OCI-LY1 (cell line): ENCODE results near the gene STK11.

Experiments
- H2AFZ ChIP-seq: fragments of 200-600 bp; sonication (generic), shearing (Covaris generic); 2 replicates; pipeline ENCODE4 v1.6.0; 2014; ENCODE audit warnings: antibody characterized with exemption, mild to moderate bottlenecking, low read length
- H3F3A ChIP-seq: fragments of 200-600 bp; sonication (generic), shearing (Covaris generic); 2 replicates; pipeline ENCODE4 v1.6.0; 2014; ENCODE audit warnings: mild to moderate bottlenecking, antibody characterized with exemption, low read length, moderate library complexity; ENCODE audit not compliant: insufficient read depth
- H3K27ac ChIP-seq: fragments of 200-600 bp; sonication (generic); 2 replicates; pipeline ENCODE4 v1.5.1; 2014; ENCODE audit warnings: low read length, mixed run types, mild to moderate bottlenecking, low read depth; ENCODE audit not compliant: poor library complexity, severe bottlenecking
- H3K27me3 ChIP-seq: fragments of 200-600 bp; sonication (generic); 2 replicates; pipeline ENCODE4 v1.6.0; 2014; ENCODE audit warnings: antibody characterized with exemption, mild to moderate bottlenecking, low read length, moderate library complexity; ENCODE audit not compliant: insufficient read depth
- H3K36me3 ChIP-seq: fragments of 200-600 bp; sonication (generic); 2 replicates; pipeline ENCODE4 v1.6.1; 2014; ENCODE audit warnings: mild to moderate bottlenecking, antibody characterized with exemption, low read length, moderate library complexity, mixed read lengths; ENCODE audit not compliant: insufficient read depth
- H3K4me1 ChIP-seq: fragments of 200-600 bp; sonication (generic); 2 replicates; pipeline ENCODE4 v1.5.1; 2014; ENCODE audit warnings: mild to moderate bottlenecking, low read length, moderate library complexity; ENCODE audit not compliant: insufficient read depth, severe bottlenecking
- H3K4me2 ChIP-seq: fragments of 200-600 bp; sonication (generic), shearing (Covaris generic); 2 replicates; pipeline ENCODE4 v1.6.1; 2014; ENCODE audit warnings: low read length
- H3K4me3 ChIP-seq: fragments of 200-600 bp; sonication (generic); 2 replicates; pipeline ENCODE4 v1.5.1; 2014; ENCODE audit warnings: low read length, low read depth, mild to moderate bottlenecking, mixed read lengths; ENCODE audit not compliant: poor library complexity, severe bottlenecking
- H3K79me2 ChIP-seq: fragments of 200-600 bp; shearing (Covaris generic); 2 replicates; pipeline ENCODE4 v1.6.1; 2016; ENCODE audit warnings: mixed run types, low read length, mixed read lengths; ENCODE audit not compliant: insufficient read depth
- H3K9ac ChIP-seq: fragments of 200-600 bp; sonication (generic), shearing (Covaris generic); 2 replicates; pipeline ENCODE4 v1.6.1; 2014; ENCODE audit warnings: mild to moderate bottlenecking, low read length, mixed read lengths
- H3K9me2 ChIP-seq: fragments of 200-600 bp; sonication (generic), shearing (Covaris generic); 2 replicates; pipeline ENCODE4 v1.6.1; 2014; ENCODE audit warnings: low read depth, mild to moderate bottlenecking, low read length, mixed read lengths
- H3K9me3 ChIP-seq: fragments of 200-600 bp; shearing (Covaris generic); 2 replicates; pipeline ENCODE4 v1.6.1; 2014; ENCODE audit warnings: low read length, mixed read lengths
- H4K20me1 ChIP-seq: fragments of 200-600 bp; sonication (generic), shearing (Covaris generic); 2 replicates; pipeline ENCODE4 v1.6.0; 2016; ENCODE audit warnings: mild to moderate bottlenecking, low read length; ENCODE audit not compliant: insufficient read depth
- EZH2 ChIP-seq: fragments of 200-600 bp; sonication (generic), shearing (Covaris generic); IDR thresholded peaks from 2 replicates; pipeline ENCODE4 v1.8.0; 2017; ENCODE audit warnings: borderline replicate concordance, mixed run types, mild to moderate bottlenecking, antibody characterized with exemption, low read length, moderate library complexity, mixed read lengths
- TF ChIP-seq, protein P1 (sequence below): fragments of 200-600 bp; sonication (generic), shearing (Covaris generic); IDR thresholded peaks from 2 replicates; pipeline ENCODE4 v1.5.1; 2017; ENCODE audit warnings: mild to moderate bottlenecking, antibody characterized with exemption, low read length, moderate library complexity, mixed read lengths

STK11 gene

DNA sequence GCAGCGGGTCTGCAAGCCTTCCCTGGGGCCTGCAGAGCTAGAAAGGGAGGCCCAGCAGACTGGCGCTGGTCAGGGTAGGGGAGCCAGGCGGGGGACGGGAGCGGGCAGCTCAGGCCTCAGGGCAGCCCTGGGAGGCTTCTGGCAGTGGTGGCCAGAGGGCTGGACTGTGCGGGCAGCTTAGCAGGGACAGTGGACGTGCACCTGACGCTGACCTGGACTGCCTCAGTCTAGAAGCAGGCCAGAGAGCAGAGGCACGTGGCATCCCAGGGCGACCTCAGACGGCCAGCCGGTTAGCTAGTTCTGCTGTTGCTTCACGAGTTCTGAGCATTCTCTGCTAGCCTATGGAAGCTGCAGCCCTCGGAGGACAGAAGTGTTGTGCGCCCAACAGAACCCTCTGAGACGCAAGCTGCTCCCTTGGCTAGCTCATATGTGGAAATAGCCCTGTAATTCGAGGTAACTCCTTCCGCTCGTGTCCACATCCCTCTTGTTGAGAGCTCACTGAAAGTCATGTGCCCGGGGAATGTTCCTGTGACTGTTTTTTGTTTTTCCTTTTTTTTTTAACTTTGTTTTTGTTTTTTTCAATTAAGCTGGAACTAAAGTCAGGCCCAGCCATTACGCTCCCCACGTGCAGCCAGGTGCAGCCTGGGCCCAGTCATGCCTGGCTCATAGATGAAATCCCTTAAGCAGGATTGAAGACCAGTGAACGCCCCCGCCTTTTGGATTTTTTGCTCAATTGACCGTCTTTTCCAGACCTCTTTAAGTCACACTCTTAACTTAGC, 67.9 kb downstream of the STK11 start:
- Histone ChIP-seq H3K27ac (peak overlapping the region; percentile 22), H3K27me3 (no peaks in the 10 kb centered on the region), H3K4me3 (no peak overlapping the region), H3K4me2 (no peak overlapping the region), H3K4me1 (peaks cover 65% of the 10 kb centered on the region), H4K20me1 (no peaks in the 10 kb centered on the region), H3K9me2 (no peaks in the 10 kb centered on the region), H3F3A (peaks cover 16% of the 10 kb centered on the region), H2AFZ (no peak overlapping the region), H3K79me2 (peaks cover 16% of the 10 kb centered on the region), H3K9ac (no peak overlapping the region), H3K36me3 (peaks cover 72% of the 10 kb centered on the region), H3K9me3 (no peaks in the 10 kb centered on the region)
- TF ChIP-seq, protein P1, sequence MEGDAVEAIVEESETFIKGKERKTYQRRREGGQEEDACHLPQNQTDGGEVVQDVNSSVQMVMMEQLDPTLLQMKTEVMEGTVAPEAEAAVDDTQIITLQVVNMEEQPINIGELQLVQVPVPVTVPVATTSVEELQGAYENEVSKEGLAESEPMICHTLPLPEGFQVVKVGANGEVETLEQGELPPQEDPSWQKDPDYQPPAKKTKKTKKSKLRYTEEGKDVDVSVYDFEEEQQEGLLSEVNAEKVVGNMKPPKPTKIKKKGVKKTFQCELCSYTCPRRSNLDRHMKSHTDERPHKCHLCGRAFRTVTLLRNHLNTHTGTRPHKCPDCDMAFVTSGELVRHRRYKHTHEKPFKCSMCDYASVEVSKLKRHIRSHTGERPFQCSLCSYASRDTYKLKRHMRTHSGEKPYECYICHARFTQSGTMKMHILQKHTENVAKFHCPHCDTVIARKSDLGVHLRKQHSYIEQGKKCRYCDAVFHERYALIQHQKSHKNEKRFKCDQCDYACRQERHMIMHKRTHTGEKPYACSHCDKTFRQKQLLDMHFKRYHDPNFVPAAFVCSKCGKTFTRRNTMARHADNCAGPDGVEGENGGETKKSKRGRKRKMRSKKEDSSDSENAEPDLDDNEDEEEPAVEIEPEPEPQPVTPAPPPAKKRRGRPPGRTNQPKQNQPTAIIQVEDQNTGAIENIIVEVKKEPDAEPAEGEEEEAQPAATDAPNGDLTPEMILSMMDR = no peak
- no peak for TF ChIP-seq EZH2

DNA sequence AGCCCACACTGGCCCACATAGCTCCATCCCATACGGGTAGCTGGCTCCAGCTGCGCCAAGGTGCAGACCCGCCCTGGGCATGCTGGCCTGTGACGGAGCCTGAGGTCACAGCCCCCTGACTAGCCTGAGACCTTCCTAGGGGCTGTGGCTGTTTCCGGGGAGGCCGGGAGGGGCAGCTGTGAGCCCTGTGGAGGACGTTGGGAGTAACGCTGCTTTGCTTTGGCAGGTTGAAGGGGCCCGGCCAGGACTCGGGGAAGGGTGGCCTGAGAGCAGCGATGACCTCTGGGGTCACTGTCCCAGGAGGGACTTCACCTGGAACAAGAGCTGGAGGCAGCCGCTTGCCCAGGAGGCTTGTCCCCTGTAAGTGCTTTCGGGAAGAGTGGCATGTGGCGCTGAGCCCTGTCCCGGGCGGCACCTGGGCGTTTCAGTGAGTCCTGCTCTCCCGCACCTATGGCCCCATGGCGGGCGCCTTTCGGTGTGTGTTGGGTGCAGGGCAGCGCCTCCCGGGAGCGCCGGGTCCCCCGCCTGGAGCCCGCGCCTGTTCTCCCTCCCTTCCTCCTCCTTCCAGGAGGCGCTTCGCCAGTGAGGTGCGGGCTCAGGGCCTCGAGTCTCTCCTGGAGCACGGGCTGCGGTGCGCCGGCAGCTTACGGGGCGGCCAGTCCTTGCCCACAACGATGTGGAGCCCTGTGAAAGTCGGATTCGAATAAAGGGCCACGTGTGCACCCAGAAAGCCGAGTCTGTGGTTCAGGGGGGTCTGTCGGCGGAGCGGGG, 68.7 kb downstream of the STK11 start:
- H3K9ac ChIP-seq = peak overlapping the region; percentile 75; the same call in 1 of the 2 replicates

DNA sequence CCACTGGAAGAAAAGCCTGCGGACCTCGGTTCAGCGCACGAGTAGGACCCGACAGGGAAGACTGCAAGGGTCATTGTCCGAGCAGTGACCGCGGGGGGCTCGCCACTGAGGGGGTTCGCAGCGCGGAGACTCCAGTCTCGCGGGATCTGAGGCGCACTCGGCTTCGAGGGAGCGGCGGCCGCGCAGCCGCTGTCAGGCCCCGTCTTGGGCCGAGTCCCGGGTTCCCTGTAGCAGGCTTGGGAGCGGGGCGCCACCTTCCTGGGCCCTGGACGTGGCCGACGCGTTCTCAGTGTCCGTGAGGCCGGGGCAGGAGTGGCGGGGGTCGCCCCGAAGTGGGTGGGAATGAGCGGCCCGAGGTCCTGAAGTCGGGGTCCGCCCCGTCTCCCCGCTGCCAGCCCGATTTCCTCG, 69.3 kb downstream of the STK11 start:
- Histone ChIP-seq H3K27me3 (no peaks in the 10 kb centered on the region), H3K79me2 (peaks cover 13% of the 10 kb centered on the region), H3K36me3 (peaks cover 82% of the 10 kb centered on the region), H3K9me2 (no peaks in the 10 kb centered on the region), H3K4me3 (peak overlapping the region; percentile 84), H3K4me1 (peaks cover 60% of the 10 kb centered on the region), H3F3A (peaks cover 16% of the 10 kb centered on the region), H3K4me2 (peak overlapping the region; percentile 62), H2AFZ (no peak overlapping the region), H3K27ac (peak overlapping the region; percentile 24), H3K9me3 (no peaks in the 10 kb centered on the region), H4K20me1 (no peaks in the 10 kb centered on the region), H3K9ac (peak overlapping the region; percentile 75)
- TF ChIP-seq, protein P1 = no peak
- TF ChIP-seq EZH2 = no peak

More for the DNA sequence above, 68.7 kb downstream of the STK11 start:
- H3K79me2 ChIP-seq = peaks cover 16% of the 10 kb centered on the region
- peaks cover 80% of the 10 kb centered on the region for H3K36me3 ChIP-seq
- no peaks in the 10 kb centered on the region for H3K9me2 ChIP-seq
- peaks cover 16% of the 10 kb centered on the region for H3F3A ChIP-seq
- H3K27me3 ChIP-seq = no peaks in the 10 kb centered on the region
- peak overlapping the region; percentile 22 for H3K27ac ChIP-seq
- TF ChIP-seq, protein P1 = no peak
- TF ChIP-seq EZH2 = no peak
- H3K4me1 ChIP-seq = peaks cover 60% of the 10 kb centered on the region
- peak overlapping the region; percentile 62 for H3K4me2 ChIP-seq
- no peaks in the 10 kb centered on the region for H3K9me3 ChIP-seq
- H4K20me1 ChIP-seq = no peaks in the 10 kb centered on the region
- H2AFZ ChIP-seq = no peak overlapping the region
- H3K4me3 ChIP-seq = peak overlapping the region; percentile 84
